GM19452 (cell line): ENCODE measurements around the gene STK4.
"Not testable (repeated sequence)": the region's sequence is repeated elsewhere in the genome, so short reads cannot be mapped to it uniquely, and the experiment has no call there.

Experiments used
- ATAC-seq: cut with Tn5 transposase; IDR thresholded peaks from one replicate; pipeline ENCODE4 v1.9.1; 2021; ENCODE audit not compliant: unreplicated experiment

STK4 gene

DNA sequence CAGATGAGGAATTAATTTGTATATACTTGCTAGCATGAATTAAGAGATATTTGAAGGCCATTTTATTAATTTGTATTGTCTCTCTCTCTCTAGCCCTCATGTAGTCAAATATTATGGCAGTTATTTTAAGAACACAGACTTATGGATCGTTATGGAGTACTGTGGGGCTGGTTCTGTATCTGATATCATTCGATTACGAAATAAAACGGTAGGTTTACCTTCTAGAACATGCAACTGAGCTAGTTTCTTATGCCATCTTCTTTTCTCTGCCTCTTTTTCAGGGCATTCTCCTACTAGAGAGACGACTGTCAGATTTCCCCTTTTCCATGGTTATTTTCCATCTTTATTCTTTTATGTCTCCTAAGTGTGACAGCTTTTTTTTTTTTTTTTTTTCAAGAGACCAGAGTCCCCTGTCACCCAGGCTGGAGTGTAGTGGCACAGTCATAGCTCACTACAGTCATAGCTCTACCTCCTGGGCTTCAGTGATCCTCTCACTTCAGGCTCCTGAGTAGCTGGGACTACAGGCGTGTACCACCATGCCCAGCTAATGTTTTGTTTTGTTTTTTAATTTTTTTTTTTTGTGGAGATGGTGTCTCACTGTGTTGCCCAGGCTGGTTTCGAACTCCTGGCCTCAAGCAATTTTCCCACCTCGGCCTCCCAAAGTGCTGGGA, 15.6 kb downstream of the STK4 start:
- no peak for ATAC-seq

DNA sequence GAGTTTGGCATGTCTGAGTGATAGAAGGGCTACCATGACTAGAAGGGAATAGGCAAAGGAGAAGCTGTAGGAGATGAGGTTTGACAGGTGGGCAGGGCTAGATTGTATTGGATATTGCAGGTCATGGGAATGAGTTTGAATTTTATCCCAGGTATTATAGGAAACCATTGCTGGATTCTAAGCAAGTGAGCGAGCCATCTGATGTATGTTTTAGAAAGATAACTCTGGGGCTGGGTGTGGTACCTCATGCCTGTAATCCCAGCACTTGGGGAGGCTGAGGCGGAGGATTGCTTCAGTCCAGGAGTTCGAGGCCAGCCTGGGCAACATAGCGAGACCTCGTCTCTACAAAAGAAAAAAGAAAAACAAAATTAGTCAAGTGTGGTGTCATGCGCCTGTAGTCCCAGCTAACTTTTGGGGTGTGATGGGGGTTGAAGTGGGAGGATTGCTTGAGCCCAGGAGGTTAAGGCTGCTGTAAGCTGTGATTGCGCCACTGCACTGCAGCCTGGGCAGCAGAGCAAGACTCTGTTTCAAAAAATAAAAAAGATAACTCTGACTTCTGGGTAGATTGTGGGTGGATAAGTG, 16.9 kb downstream of the STK4 start:
- ATAC-seq = no peak

DNA sequence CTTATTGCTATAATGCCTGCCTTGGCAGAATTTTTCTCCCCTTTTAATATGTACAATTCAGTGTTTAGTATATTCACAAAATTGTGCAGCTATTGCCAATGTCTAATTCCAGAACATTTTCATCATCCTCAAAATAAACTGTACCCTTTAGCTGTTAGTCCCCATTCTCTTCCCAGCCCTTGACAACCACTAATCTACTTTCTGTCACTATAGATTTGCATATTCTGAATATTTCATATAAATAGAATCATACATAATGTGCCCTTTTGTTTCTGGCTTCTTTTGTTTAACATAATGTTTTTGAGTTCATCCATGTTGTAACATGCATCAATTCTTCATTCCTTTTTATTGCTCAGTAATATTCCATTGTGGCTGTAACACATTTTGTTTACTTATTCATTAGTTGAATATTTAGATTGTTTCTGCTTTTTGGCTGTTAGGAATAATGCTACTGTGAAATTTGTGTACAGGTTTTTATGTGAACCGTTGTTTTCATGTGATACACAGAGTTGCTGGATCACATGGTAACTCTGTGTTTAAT, 22.4 kb downstream of the STK4 start:
- no peak for ATAC-seq

DNA sequence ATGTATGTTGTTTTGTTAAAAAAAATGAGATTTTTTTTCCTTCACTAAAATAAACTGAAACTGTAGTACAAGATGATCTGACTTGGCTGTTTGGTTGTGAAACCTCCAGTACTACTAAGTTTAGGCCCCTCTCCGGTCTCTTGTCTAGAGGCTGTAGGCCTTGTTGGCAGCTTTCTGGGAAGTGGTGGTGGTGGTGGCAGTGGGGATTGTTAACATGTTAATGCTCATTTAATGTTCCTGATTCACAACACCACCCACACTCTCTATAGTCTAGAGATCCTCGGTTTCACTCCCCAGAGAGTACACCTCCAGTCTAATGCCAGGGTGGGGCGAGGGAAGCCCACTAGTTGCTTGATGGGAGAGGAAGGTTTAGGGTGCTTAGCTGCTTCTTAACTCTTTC, 24.1 kb downstream of the STK4 start:
- no peak for ATAC-seq

DNA sequence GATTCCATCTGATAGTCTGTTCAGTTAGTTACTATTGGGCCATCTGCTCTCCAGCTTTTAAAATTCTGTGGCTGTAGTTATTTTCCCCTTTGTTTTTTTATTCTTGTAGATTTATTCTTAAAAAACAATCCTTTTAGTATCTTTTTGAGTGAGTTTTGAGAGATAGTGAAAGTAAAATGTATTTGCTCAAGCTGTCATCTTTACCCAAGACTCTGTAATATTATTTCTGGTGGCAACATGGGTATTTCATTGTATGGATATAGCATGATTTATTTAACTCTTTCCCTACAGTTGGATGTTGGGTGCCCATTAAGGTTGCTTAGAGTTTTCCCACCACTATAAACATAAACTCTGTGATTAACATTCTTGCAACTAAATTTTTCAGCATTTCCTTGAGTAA, 24.6 kb downstream of the STK4 start:
- ATAC-seq = no peak

DNA sequence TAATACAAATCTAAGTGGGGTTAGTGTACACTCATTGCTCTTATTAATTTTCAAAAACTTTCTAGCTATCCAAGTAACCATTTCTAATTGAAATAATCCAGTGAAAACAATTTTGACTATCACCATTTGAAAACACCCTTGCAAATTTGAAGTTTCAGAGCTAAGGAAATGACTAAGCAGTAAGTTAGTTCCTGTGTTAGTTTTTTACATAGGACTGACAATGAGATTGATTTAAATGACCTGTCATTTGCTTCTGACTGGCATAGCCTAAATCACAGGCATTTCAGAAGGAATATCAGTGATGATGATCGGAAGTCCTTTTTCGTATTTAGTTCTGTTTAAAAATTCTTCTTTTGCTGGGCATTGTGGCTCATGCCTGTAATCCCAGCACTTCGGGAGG, 27.0 kb downstream of the STK4 start:
- ATAC-seq = no peak

DNA sequence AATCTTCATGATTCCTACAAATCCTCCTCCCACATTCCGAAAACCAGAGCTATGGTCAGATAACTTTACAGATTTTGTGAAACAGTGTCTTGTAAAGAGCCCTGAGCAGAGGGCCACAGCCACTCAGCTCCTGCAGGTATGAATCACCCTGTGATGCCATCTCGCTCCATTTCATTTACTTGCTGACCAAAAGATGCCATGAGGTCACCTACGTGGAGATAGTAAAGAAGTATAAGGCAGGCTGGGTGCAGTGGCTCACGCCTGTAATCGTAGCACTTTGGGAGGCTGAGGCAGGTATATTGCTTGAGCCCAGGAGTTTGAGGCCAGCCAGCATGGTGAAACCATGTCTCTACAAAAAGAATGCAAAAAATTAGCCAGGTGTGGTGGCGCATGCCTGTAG, 30.9 kb downstream of the STK4 start:
- no peak for ATAC-seq

DNA sequence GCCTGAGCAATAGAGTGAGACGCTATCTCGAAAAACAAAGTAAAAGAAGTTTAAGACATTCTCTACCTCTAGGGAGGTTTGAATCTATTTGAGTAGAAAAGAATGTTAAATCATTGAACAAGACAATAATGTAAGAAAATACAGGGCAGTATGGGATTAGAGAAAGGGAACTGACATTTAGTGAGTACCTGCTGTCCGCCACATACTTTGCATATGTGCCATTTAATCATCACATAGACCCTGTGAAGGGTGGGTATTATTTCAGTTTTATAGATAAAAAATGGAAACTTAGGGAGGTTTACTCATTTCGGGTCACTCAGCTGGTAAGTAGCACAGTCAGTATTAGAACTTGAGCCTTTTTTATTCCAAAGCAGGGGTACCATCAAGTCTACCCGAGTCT, 31.4 kb downstream of the STK4 start:
- no peak for ATAC-seq

DNA sequence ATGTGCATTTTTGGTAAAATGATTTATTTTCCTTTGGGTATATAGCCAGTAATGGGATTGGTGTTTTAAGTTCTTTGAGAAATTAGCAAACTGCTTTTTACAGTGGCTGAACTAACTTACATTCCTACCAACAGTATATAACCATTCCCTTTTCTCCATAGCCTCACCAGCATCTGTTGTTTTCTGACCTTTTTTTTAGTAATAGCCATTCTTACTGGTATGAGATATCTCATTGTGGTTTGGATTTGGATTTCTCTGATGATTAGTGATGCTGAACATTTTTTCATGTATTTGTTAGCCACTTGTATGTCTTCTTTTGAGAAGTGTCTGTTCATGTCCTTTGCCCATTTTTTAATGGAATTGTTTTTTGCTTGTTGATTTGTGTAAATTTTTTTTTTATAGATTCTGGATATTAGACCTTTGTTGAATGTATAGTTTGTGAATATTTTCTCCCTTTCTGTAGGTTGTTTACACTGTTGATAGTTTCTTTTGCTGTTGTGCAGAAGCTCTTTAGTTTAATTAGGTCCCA, 42.3 kb downstream of the STK4 start:
- no peak for ATAC-seq

DNA sequence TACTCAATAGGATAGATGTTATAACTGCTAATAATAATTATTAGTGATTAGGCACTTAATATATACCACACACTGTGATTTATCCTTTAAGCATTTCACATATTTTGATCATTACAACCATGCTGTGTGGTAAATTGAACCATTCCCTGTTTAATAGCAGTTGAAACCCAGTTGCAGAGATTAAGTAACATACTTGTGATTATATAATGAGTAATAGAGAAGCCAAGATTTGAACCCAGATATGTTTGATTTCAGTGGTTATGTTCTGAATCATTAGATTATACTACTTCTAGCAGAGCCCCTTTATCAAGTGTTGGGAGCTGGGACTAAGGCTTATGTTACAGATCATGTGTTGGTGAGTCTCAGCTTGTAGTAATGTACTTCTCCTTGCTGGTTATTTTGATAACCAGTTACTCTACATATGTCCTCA, 44.1 kb downstream of the STK4 start:
- no peak for ATAC-seq

DNA sequence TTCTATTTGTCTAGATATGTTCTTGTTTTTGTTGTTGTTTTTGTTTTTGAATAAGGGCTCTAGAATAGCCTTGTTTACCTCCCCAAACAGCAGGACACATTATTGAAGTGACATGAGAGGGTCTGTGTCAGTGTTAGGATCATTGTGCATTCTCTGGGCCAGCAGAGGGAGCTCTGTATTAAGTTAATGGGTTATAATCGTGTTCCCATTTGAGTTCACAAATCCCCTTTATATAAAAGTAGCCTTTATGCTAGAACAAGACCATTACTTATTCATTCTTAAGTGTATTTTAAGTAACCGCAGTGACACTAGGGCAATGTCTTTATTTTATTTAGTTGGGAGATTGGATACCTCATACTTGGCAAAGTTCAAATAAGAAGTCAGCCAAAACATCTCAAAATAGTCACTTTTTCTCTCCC, 44.8 kb downstream of the STK4 start:
- ATAC-seq = no peak

DNA sequence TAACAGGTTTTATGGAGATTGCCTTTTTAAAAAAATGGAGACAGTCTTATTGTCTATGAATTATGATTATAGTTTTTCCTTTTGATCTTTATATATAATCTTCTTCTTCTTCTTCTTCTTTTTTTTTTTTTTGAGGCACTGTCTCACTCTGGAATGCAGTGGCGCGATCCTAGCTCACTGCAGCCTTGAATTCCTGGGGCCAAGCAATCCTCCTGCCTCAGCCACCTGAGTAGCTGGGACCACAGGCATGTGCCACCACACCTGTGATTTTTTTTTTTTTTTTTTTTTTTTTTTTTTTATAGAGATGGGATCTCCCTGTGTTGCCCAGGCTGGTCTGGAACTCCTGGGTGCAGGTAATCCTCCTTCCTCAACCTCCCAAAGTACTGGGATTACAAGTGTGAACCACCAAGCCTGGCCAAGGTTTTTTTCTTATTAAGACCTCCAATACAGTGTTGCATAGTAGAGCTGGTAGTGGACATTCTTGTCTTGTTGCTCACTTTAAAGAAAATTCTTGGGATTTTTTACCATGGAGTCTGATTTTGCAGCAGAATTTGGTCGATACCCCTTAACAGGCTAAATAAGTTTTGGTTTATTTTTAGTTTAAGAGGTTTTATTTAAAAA, 46.5 kb downstream of the STK4 start:
- ATAC-seq = no peak

DNA sequence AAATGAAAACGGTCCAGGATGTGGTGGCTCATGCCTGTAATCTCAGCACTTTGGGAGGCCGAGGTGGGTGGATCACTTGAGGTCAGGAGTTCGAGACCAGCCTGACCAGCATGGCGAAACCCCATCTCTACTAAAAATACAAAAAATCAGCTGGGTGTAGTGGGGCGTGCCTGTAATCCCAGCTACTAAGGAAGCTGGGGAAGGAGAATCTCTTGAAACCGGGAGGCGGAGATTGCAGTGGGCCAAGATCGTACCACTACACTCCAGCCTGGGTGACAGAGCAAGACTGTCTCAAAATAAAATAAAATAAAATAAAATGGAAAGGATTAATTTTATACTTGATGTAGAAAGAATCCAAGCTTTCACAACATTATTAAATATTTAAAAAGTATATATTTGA, 47.8 kb downstream of the STK4 start:
- not testable (repeated sequence) for ATAC-seq

DNA sequence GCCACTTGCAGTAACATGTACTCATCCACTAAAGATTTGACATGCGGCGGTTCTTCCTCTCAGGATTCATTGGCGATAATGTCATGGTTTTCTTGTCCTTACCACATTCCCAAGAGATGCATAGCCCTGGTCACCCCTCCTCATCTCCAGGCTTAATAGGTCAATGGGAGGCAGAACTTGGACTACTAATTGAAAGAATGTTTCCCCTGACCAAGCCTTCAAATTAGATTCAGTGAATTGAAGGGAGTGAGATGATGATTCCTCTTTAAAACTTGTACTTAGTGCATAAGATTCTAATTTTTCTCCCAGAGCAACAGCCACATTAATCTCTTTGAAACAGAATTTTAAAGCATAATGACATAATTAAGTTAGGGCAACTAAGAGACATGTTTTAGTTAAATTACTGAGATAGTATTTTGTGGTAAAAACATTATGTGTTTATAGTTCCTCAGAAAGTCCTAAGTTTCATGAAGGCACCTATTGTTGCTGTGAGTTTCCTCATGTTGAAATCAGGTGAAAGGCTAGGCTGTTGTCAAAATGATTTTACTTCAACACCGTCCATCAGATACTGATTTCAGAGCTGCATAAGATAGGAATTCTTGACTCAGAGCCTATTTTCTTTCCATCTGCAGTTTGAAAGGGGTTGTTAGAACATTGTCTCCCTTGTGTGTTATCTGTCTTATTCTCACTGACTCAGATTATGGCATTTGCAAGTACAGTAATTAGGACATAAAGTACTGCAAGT, 48.5 kb downstream of the STK4 start:
- no peak for ATAC-seq

DNA sequence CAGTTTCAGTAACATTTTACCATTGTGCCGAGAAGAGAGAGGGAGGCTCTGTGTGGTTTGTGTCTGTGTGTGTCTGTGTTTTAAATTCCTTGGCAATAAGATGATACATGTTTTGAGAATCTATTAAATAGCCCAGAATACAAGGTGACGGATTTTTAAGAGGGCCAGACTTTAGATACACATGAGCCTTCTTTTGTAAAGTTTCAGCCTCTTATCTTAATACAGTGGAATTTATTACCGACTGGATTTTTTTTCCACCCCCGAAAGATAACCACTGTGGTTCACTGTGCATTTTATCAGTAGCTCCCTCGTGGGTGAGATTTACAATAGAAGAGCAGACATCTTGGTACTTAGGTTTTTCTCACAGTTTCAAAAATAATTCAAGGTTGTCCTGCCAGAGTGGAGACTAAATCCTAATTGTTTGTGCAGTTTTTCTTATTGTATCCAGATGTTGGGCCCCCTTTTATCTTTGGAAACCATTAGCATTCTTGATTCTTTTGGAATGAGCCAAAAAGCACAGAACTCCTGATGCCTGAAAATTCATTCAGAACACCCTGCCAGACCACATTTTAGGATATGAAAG, 49.9 kb downstream of the STK4 start:
- ATAC-seq = no peak

DNA sequence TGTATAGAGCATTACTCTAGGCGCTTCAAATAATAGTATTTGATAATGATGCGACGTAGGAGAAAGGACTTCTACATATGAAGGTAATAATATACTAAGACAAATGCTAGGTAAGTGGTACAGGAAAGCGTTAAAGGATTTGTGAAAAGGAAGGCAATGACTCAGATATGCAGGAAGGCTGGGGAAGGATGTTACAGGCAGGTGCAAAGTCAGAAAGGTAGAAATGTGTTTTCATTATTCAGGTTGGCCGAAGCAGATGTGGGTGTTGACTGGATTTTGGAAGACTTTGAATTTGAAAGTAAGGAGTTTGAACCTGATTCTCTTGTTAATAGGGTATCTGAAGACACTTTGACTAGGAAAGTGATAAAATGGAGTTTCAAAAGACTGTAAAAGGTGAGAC, 51.0 kb downstream of the STK4 start:
- no peak for ATAC-seq

DNA sequence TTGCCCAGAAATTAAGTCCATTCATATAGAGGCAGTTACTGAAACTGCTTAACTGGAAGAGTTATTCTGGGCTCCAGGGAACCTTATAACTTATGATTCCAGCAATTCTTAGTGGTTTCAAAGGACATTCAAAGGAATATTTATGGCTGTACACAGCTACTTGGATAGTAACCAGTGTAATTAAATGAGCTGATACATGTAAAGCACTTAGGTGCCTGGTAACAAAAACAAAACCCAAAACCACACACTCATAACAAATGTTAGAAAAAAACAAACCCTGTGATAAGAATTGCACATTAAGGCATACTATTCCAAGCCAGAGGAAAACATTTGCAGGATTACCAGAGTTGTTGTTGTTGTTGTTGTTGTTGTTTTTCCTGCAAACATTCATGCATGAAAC, 51.5 kb downstream of the STK4 start:
- no peak for ATAC-seq

DNA sequence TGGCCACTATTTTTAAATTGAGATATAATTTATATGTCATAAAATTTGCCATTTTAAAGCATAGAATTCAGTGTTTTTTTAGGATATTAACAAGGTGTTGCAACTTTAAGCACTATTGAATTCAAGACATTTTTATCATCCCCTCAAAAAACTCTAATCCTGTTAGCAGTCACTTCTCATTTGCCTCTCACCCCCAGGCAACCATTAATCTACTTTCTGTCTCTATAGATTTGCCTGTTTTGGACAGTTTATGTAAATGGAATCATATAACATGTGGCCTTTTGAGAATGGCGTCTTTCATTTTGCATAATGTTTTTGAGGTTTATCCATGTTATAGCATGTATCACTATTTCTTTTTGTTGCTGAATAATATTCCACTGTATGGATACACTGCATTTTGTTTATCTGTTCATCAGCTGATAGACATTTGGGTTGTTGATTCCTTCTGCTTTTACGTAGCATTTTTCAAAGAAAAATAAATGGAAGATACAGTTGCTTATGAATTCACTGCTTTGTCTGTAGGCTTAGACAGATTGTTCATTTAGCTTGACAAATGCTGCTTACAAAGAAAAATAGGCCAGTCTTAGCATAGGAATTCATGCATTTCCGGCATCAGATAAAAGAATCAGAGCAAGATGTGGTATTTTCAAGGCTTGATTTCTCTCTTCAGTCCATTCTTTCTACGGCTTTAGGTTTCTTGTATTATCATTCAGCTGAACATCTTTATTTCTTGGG, 52.9 kb downstream of the STK4 start:
- no peak for ATAC-seq

DNA sequence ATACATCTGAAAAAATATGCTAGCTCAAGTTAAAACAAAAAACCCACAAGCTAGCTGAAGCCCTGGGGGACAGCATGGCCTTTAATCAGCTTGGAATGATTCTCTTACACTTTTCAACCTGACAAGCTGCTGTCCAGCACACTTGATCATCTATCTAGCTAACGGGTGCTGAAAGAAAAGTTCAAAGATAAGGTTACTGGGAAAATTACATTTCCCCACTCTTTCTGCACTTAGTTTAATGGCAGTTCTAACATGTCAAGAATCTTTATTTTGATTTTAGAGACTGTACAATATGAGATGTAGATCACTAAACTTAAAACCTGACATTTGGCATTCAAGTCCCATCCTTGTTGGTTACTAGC, 53.4 kb downstream of the STK4 start:
- no peak for ATAC-seq

DNA sequence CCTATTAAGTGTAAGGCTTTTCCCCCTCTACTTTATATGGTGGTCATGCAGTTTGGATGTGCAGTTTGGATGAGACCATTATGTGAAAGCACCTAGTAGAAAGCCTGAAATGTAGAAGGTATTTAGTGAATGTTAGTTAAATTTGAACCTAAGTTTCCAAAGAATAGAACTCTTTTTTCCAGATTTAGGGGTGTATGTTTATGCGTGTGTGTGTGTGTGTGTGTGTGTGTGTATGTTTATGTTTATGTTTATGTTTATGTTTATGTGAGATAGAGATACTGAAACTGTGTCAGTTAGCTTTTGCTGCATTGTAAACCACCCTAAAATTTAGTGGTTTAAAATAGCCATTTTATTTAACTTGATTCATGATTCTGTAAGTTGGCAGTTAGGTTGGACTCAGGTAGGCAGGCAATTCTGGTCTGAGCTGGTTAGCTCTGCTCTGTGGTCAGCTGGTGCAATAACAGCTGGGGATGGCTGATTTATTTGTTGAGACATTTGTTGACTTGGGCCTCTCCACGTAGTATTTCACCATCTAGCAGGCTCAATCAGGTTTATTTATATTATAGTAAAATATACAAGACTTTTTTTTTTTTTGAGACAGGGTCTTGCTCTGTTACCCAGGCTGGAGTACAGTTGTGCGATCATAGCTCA, 54.0 kb downstream of the STK4 start:
- no peak for ATAC-seq
